ENCODE results near the gene TATDN3.

GRCh38 chr1:212805767-212806166 lies 14.1 kb downstream of the TATDN3 start:
- TF ChIP-seq CTCF (conservative IDR thresholded peaks at IDR 0.05 in 1 of 2, IDR thresholded peaks at IDR 0.05 in 1 of 2; ENCODE audit: extremely low read depth in 1 of 2, insufficient read depth in 1 of 2, low read depth in 1 of 2, low read length in 2 of 2) = no peak
- TF ChIP-seq EZH2 (IDR thresholded peaks at IDR 0.05; ENCODE audit: borderline replicate concordance, low read length) = no peak
